ENCODE results near the gene KAT2A. TPM values are rescaled to one million over a fixed set of nuclear protein-coding genes. Genes with fewer than 3 reads are reported as not detected.

Gene KAT2A
- total RNA-seq, 1 donor from 2014 or later, result 77.4 TPM

DNA sequence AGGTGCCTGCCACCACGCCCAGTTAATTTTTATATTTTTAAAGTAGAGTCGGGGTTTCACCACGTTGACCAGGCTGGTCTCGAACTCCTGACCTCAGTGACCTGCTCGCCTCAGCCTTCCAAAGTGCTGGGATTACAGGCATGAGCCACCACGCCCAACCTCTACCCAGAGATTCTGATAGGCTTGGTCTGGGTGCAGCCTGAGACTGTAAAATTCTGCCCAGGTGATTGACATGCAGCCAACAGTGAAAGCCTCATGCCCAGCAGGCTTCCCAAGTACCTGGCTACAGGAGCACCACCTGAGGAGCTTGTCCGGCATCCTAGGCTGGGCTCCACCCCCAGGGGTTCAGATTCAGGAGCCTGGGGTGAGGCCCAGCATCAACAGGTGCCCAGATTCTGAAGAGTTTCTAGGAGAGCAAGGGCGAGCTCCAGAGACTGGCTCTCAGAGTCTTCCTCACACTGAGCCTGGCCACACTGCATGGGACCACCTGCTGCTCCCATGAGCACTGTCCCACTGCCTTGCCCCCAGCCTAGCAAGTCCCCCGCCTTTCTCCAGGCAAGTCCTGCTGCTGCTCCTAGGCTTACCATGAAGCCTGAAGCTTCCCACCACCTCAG is 39.5 kb downstream of the KAT2A start:
- no peaks in the 10 kb centered on the region for H3K9me3 Mint-ChIP-seq
- H3K36me3 Mint-ChIP-seq (ENCODE audit: low read depth), result no peaks in the 10 kb centered on the region
- no peaks in the 10 kb centered on the region for H3K4me1 Mint-ChIP-seq
- intact Hi-C loops (cut with micrococcal nuclease), result no loop called here
- no peak overlapping the region for H3K27ac Mint-ChIP-seq
- H3K4me3 Mint-ChIP-seq, result no peak overlapping the region
- H3K27me3 Mint-ChIP-seq, result no peaks in the 10 kb centered on the region
- DNase-seq, result no peak

DNA sequence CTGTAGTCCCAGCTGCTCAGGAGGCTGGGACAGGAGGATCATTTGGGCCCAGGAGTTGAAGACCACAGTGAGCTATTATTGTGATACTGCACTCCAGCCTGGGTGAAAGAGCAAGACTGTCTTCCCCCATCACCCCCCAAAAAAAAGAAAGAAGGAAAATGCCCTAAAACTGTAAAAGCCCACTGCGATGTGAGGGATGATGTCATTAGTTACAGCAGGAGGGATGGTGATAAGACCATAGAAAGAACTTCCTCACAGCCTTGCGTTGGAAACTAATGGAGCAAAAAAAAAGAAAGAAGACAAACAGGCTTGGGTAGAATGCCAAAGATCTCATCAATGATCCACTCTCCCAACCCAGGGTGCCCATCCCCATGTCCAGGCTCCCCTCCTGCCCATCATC is 41.6 kb downstream of the KAT2A start:
- intact Hi-C loops (cut with micrococcal nuclease), result no loop called here
- Mint-ChIP-seq H3K36me3 (ENCODE audit: low read depth) (no peaks in the 10 kb centered on the region), H3K27ac (no peak overlapping the region), H3K9me3 (no peaks in the 10 kb centered on the region), H3K4me1 (no peaks in the 10 kb centered on the region), H3K4me3 (no peak overlapping the region), H3K27me3 (peaks cover 4% of the 10 kb centered on the region)
- DNase-seq, result no peak

DNA sequence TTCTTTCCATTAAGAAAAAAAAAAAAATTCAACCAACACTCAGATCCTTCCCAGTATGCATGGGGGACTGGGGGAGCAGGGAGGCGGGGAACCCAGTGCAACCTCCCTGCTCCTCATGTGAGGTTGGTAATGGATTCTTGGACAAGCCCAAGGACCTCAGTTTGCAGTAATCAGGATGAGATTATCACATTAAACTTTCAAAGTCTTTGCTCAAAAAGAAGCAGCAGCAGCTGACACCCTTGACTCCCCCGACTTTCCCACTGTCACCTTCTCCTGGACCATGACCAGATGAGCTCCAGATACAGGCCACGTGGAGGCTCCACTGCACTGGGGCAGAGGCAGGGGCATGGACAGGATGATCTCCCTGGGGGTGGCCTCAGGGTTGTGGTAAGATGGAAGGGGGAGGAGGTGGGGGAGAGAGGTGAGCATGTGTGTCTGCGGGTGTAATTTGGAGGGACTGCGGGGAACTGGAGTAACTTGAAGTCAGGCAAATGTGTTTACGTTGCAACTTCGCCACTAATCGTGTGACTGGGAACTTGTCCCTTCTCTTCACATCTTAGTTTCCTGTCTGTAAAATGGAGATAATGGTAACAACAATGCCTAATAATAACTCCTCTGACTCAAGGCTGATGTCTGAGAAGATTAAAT is 42.6 kb downstream of the KAT2A start:
- intact Hi-C loops (cut with micrococcal nuclease), result no loop called here
- Mint-ChIP-seq H3K27me3 (peaks cover 11% of the 10 kb centered on the region), H3K4me3 (no peak overlapping the region), H3K27ac (no peak overlapping the region), H3K9me3 (no peaks in the 10 kb centered on the region), H3K36me3 (ENCODE audit: low read depth) (no peaks in the 10 kb centered on the region), H3K4me1 (no peaks in the 10 kb centered on the region)
- no peak for DNase-seq

DNA sequence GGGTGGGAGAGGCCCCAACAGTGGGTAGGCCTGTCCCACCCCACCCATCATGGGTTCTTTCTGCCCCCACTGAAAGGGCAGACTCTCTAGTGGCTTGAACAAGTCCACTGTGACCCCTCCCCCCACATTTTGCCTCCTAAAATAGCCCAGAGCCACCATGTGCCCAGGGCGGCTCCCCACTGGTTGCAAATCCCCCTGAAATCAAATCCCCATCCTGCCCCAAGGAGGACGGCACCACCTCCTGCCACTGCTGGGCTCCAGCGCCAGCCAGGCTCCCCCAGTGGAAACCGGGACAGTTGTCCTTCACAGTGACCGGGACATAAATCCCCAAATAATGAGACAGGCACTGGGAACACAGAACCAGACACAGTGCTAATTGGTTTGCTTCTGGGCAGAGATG is 43.4 kb downstream of the KAT2A start:
- Mint-ChIP-seq H3K36me3 (ENCODE audit: low read depth) (no peaks in the 10 kb centered on the region), H3K27ac (no peak overlapping the region), H3K4me1 (peaks cover 3% of the 10 kb centered on the region), H3K9me3 (no peaks in the 10 kb centered on the region), H3K27me3 (peaks cover 19% of the 10 kb centered on the region), H3K4me3 (no peak overlapping the region)
- no peak for DNase-seq
- intact Hi-C loops (cut with micrococcal nuclease), result no loop called here

DNA sequence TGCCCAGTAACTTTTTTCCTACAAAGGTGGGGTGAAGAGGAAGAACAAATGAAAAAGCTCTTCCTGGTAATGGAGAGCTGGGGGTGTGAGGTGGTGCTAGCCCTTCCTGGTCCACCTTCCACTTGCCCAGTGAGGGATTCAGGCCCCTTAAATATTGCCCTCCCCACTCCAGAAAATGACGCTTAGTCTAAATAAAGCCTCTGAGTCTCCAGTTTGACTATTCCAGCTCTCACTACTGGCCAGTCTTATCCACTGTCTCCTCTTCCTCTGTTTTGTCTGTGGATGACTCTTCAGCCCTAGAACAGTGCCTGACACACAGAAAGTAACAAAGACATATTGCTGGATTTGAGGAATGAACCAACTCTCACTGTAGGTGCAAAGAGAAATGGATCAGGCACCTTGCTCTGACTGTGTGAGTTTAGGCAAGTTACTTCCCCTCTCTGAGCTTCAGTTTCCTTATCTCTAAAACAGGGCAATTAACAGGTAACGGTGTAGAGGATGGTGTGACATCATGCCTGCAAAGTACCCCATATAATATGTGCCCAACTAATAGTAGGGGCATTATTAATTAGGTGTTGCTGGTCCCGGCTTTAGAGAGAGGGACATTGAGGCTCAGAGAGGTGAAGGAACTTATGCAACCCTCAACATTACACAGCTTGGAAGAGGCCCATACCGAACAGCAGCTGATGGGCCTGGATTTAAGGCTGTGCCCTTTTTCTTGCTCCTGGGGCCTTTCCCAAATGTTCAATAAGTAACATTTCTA is 44.2 kb downstream of the KAT2A start:
- H3K4me1 Mint-ChIP-seq, result peaks cover 4% of the 10 kb centered on the region
- no peak overlapping the region for H3K4me3 Mint-ChIP-seq
- H3K27me3 Mint-ChIP-seq, result peaks cover 20% of the 10 kb centered on the region
- no peak overlapping the region for H3K27ac Mint-ChIP-seq
- H3K36me3 Mint-ChIP-seq (ENCODE audit: low read depth), result no peaks in the 10 kb centered on the region
- H3K9me3 Mint-ChIP-seq, result no peaks in the 10 kb centered on the region
- DNase-seq, result no peak
- intact Hi-C loops (cut with micrococcal nuclease), result no loop called here

DNA sequence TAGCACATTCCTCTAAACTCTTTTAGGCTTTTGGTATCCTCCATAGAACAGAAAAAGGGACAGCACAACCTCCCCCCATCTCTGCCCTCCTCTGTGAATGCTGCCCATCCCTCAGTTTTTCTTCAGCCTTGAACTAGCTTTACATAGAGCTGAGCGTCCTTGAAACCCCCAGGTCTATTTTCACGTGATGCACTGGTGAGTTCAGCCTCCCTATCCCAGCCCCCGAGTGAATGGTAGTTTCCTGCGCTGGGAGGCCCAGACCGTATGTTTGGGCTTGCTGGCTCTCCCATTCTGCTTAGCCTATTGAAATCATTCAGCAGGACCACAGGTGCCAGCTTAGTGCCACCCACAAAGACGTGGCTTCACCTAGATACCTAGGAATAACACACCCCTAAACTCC is 45.4 kb downstream of the KAT2A start:
- intact Hi-C loops (cut with micrococcal nuclease), result no loop called here
- no peak for DNase-seq
- peaks cover 5% of the 10 kb centered on the region for H3K4me1 Mint-ChIP-seq
- H3K4me3 Mint-ChIP-seq, result no peak overlapping the region
- no peak overlapping the region for H3K27ac Mint-ChIP-seq
- H3K9me3 Mint-ChIP-seq, result no peaks in the 10 kb centered on the region
- no peaks in the 10 kb centered on the region for H3K36me3 Mint-ChIP-seq (ENCODE audit: low read depth)
- peaks cover 30% of the 10 kb centered on the region for H3K27me3 Mint-ChIP-seq

DNA sequence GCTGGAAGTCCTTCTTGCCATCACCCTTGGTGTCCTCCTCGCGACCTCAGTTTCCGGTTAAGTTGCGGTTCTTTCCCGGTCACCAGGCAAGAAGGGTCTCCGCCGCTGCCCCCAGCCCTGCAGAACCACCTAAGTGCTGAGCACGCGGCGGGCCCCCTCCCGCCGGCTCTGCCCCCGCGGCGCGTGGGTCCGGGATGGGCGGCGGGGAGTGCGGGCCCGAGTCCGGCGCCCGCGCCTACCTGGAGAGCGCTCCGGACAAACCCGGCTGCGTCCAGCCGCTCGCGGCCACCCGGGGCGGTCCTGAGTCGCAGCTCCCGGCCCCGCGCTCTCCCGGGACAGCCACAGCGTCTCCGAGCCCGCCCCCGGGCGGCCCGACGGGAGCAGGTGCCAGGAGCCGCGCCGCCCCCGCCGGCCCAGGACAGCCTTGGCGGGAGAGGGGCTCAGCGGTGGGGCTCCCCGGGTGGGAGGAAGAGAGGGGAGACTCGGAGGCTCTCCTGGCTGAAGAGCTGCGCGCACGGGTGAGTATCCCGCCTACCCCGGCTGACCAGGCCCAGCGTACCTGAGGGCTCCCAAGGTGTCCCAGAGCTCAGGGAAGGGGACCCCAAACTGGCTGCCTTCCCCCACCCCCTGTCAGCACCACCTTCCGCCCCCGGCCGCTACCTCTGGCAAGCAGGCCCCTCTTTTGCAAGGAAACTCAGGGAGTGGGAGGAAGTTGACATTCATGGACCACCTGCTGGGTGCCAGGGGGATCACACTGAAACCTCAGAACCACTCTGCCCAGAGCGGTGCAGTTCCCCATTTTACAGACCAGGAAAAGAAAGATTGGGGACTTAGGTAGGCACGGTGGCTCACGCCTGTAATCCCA is 48.6 kb downstream of the KAT2A start:
- H3K27ac Mint-ChIP-seq, result no peak overlapping the region
- intact Hi-C loops (cut with micrococcal nuclease), result no loop called here
- no peaks in the 10 kb centered on the region for H3K9me3 Mint-ChIP-seq
- no peaks in the 10 kb centered on the region for H3K36me3 Mint-ChIP-seq (ENCODE audit: low read depth)
- DNase-seq, result no peak
- H3K4me1 Mint-ChIP-seq, result peaks cover 5% of the 10 kb centered on the region
- H3K27me3 Mint-ChIP-seq, result peaks cover 30% of the 10 kb centered on the region
- H3K4me3 Mint-ChIP-seq, result peak overlapping the region; percentile 53

DNA sequence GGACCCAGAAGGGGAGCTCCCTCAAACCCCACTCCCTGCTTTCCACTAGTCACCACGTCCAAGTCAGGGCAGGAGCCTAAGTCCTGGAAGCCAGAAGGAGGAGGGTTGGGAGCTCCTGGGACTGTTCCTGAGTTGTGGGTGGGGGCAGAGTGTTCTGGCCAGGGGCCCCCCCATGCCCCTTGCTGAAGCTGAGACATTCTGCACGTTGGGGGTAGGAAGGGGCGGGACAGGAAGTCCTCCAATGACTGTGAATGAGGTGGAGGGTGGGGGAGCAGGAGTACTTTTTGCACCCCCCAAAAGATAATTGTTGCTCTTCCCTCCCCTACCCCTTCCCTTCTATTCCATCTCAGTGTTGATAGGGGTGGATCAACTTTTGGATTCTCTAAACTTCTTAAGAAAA is 49.4 kb downstream of the KAT2A start:
- no peak overlapping the region for H3K27ac Mint-ChIP-seq

DNA sequence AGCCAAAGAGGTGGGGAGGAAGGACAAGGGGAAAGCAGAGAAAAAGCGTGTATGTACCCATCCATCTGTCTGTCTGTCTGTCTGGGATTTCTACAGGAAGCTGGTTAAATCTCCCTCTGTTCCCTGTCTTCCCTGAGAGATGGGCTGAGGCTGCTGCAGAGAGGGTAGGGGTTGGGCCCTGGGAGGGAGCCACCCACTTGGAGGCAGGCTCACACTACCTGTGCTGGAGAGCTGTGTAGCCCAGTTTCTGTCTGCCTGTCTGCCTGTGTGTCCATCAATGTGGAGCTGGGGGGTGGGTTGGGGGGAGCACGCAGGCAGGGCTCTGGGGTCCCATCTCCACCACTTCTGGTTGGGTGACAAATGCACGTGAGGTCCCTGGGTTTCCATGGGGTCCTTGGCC is 52.2 kb downstream of the KAT2A start:
- no peak overlapping the region for H3K4me3 Mint-ChIP-seq
- no peaks in the 10 kb centered on the region for H3K9me3 Mint-ChIP-seq
- H3K27me3 Mint-ChIP-seq, result peaks cover 23% of the 10 kb centered on the region
- no peaks in the 10 kb centered on the region for H3K36me3 Mint-ChIP-seq (ENCODE audit: low read depth)
- peaks cover 11% of the 10 kb centered on the region for H3K4me1 Mint-ChIP-seq
- intact Hi-C loops (cut with micrococcal nuclease), result loop anchor here (10.0 kb wide), 1 partner anchor 116 kb away; the partner anchor contains the start of genes HCRT and KCNH4
- H3K27ac Mint-ChIP-seq, result no peak overlapping the region
- DNase-seq, result no peak

More for the DNA sequence above, 49.4 kb downstream of the KAT2A start:
- intact Hi-C loops (cut with micrococcal nuclease), result no loop called here
- no peaks in the 10 kb centered on the region for H3K9me3 Mint-ChIP-seq
- H3K4me3 Mint-ChIP-seq, result peak overlapping the region; percentile 53
- DNase-seq, result no peak
- H3K27me3 Mint-ChIP-seq, result peaks cover 30% of the 10 kb centered on the region
- H3K36me3 Mint-ChIP-seq (ENCODE audit: low read depth), result no peaks in the 10 kb centered on the region
- H3K4me1 Mint-ChIP-seq, result peaks cover 7% of the 10 kb centered on the region

DNA sequence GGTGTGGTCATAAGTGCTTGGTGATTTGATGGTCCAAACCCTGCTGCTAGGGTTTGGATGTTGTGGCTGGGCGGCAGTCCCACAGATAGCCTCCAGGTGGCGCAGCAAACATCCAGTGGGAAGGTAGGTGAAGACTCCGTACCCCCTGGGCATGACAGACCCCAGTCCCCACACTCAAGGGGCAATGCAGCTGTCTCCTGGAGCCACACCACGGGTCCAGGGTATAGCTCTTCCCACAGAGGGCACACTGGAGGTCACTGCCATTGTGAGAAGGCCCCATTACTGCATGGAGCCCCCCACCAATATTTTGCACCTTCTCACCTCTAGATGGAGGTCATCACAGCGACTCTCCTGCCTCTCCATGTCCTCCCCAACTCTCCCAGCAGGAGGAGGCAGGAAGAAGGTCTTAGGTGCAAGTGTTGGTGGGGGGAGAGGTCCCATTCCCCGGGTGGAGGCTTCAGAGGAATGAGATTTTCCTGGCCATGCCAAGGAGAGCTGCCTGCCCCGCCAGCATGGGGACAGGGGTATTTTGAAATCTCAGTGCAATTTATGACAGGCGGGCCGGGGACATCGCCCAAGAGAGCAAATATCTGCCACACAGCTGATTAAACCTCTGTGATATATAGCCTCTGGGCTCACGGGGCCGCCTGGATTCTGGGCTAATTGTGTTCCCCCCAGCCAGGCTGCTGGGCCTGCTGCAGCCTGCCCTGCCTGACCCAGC is 53.6 kb downstream of the KAT2A start:
- DNase-seq, result peak; percentile 93
- Mint-ChIP-seq H3K4me3 (no peak overlapping the region), H3K4me1 (peaks cover 18% of the 10 kb centered on the region), H3K27me3 (peaks cover 11% of the 10 kb centered on the region), H3K36me3 (ENCODE audit: low read depth) (no peaks in the 10 kb centered on the region), H3K27ac (no peak overlapping the region), H3K9me3 (no peaks in the 10 kb centered on the region)
- intact Hi-C loops (cut with micrococcal nuclease), result loop anchor here (2.0 to 10.0 kb wide), 3 partner anchors 33 to 117 kb away; partner anchors contain the start of genes DHX58, HCRT and KCNH4

DNA sequence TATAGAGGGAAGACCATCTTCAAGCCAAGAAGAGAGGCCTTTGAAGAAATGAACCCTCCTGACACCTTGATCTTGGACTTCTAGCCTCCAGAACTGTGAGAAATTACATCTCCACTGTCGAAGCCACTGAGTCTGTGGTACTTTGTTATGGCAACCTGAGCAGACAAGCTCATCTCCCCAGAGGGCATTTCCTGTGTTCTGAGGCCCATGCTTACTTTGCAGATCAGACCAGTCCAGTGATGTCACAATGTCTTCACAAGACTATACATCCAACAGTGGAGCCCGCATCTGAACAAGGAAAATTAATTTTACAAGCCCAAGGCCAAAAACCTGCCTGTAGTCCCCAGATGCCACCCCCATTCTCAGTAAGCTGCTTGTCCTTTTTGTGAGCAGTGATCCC is 56.0 kb downstream of the KAT2A start:
- Mint-ChIP-seq H3K9me3 (no peaks in the 10 kb centered on the region), H3K4me1 (peaks cover 16% of the 10 kb centered on the region), H3K36me3 (ENCODE audit: low read depth) (no peaks in the 10 kb centered on the region), H3K27ac (peak overlapping the region; percentile 20), H3K4me3 (no peak overlapping the region), H3K27me3 (no peaks in the 10 kb centered on the region)
- DNase-seq, result peak; percentile 72
- intact Hi-C loops (cut with micrococcal nuclease), result loop anchor here (10.0 kb wide), 1 partner anchor 120 kb away; the partner anchor contains the start of genes HCRT and KCNH4

Data from activated CD4-positive, alpha-beta T cell treated with anti-CD3 and anti-CD28 coated beads, Interleukin-2, amount 10 ng/mL, durations not matched to agents 24 days and 14 days (primary cell).